Smooth muscle cell (in vitro differentiated cells): ENCODE results near the gene OXSM. TPM values are rescaled to one million over a fixed set of nuclear protein-coding genes. Genes with fewer than 3 reads are reported as not detected.
A peak's percentile ranks its signal among the peaks of the same experiment; 100 is the strongest.

Experiments used
- DNase-seq: peaks from one replicate; lab custom pipeline; 2025; ENCODE audit not compliant: unreplicated experiment; lab: John Stamatoyannopoulos, UW
- H2AFZ ChIP-seq: fragments of 200-600 bp; sonication (generic); 2 replicates; pipeline ENCODE4 v1.6.0; 2016; ENCODE audit warnings: antibody characterized with exemption, low read depth, mild to moderate bottlenecking
- H3F3A ChIP-seq: fragments of 200-600 bp; sonication (generic); 2 replicates; pipeline ENCODE4 v1.6.0; 2017; ENCODE audit warnings: antibody characterized with exemption, low read depth
- H3K27ac ChIP-seq: fragments of 200-600 bp; sonication (generic); 2 replicates; pipeline ENCODE4 v1.5.1; 2016; ENCODE audit warnings: low read depth, mild to moderate bottlenecking
- H3K27me3 ChIP-seq: fragments of 200-600 bp; sonication (generic); 2 replicates; pipeline ENCODE4 v1.6.1; 2016; ENCODE audit warnings: low read depth, mild to moderate bottlenecking
- H3K36me3 ChIP-seq: fragments of 200-600 bp; sonication (generic); 2 replicates; pipeline ENCODE4 v1.5.1; 2016; ENCODE audit warnings: low read depth
- H3K4me1 ChIP-seq: fragments of 200-600 bp; sonication (generic); 2 replicates; pipeline ENCODE4 v1.5.1; 2016; ENCODE audit warnings: low read depth
- H3K4me2 ChIP-seq: fragments of 200-600 bp; sonication (generic); 2 replicates; pipeline ENCODE4 v1.6.0; 2016; ENCODE audit warnings: mild to moderate bottlenecking
- H3K4me3 ChIP-seq: fragments of 200-600 bp; sonication (generic); 2 replicates; pipeline ENCODE4 v1.5.1; 2016; ENCODE audit warnings: mild to moderate bottlenecking
- H3K79me2 ChIP-seq: fragments of 200-600 bp; sonication (generic); 2 replicates; pipeline ENCODE4 v1.6.0; 2016; ENCODE audit warnings: low read depth, mild to moderate bottlenecking
- H3K9ac ChIP-seq: fragments of 200-600 bp; sonication (generic); 2 replicates; pipeline ENCODE4 v1.6.0; 2016; ENCODE audit warnings: low read depth
- H3K9me3 ChIP-seq: fragments of 200-600 bp; sonication (generic); replicated peaks from 2 replicates; pipeline ENCODE4 v1.5.1; 2016; ENCODE audit warnings: low read depth
- H4K20me1 ChIP-seq: fragments of 200-600 bp; sonication (generic); 2 replicates; pipeline ENCODE4 v1.6.0; 2016; ENCODE audit warnings: low read depth
- CTCF ChIP-seq: fragments of 200-600 bp; sonication (generic); IDR thresholded peaks from 2 replicates; pipeline ENCODE4 v1.5.1; 2017; ENCODE audit warnings: borderline replicate concordance, mild to moderate bottlenecking, antibody characterized with exemption; ENCODE audit not compliant: insufficient read depth, poor library complexity, severe bottlenecking
- WGBS: methylation state at CpG from one replicate; pipeline ENCODE4 v1.1.7; 2016; ENCODE audit warnings: low lambda C conversion rate; 5-methylcytosine and 5-hydroxymethylcytosine counted together
- polyA plus RNA-seq: library from polyadenylated mRNA; unstranded; fragments of >200 nt; fragmentation: Nextera tagmentation; extraction: Ambion mirVana; gene quantifications from 2 replicates; pipeline ENCODE4 v1.2.1, GENCODE V29; 2016
- total RNA-seq: library from RNA; depleted of rRNA; stranded (reverse); fragments of >200 nt; gene quantifications from 2 replicates; pipeline ENCODE4 v1.2.3, GENCODE V29; 2014

Gene OXSM
- total and polyA plus RNA-seq, 2 experiments from 2014 or later = 7.3 to 9.9 TPM

GRCh38 chr3:25840099-25840498 is 50.2 kb downstream of the OXSM start:
- H2AFZ ChIP-seq = no peak overlapping the region

DNA sequence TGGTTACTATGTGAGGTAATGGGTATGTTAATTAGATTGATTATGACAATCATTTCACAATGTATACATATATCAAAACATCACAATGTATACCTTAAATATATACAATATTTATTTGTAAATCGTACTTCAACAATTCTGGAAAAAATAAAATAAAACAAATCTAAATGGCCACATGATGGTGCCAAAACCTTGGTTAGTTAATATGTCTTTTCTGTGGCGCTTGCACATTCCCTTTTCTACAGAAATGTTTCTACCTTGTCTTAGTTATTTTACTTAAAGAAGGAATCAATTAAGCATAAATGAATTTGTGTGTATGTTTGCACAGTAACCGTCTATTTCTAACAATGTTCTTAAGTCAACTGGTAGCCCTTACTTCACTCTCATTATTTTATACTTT is 53.4 kb downstream of the OXSM start:
- H3K27me3 ChIP-seq = no peaks in the 10 kb centered on the region
- peak; percentile 39 for TF ChIP-seq CTCF
- H4K20me1 ChIP-seq = no peaks in the 10 kb centered on the region
- no peaks in the 10 kb centered on the region for H3K79me2 ChIP-seq
- no peaks in the 10 kb centered on the region for H3F3A ChIP-seq
- H3K4me1 ChIP-seq = no peaks in the 10 kb centered on the region
- H3K9me3 ChIP-seq = no peaks in the 10 kb centered on the region
- 76% methylated on average over 3 of the region's 3 CpGs for WGBS
- H3K4me3 ChIP-seq = no peak overlapping the region
- DNase-seq = no peak
- H3K36me3 ChIP-seq = no peaks in the 10 kb centered on the region
- H2AFZ ChIP-seq = no peak overlapping the region
- H3K4me2 ChIP-seq = no peak overlapping the region
- no peak overlapping the region for H3K27ac ChIP-seq
- no peak overlapping the region for H3K9ac ChIP-seq

More at GRCh38 chr3:25840099-25840498, 50.2 kb downstream of the OXSM start:
- Histone ChIP-seq H3K36me3 (no peaks in the 10 kb centered on the region), H3F3A (no peaks in the 10 kb centered on the region), H3K9ac (no peak overlapping the region), H3K27me3 (no peaks in the 10 kb centered on the region), H4K20me1 (no peaks in the 10 kb centered on the region), H3K4me2 (no peak overlapping the region), H3K4me3 (no peak overlapping the region), H3K9me3 (no peaks in the 10 kb centered on the region), H3K4me1 (no peaks in the 10 kb centered on the region), H3K27ac (no peak overlapping the region), H3K79me2 (no peaks in the 10 kb centered on the region)
- WGBS = 97% methylated on average over 3 of the region's 3 CpGs
- DNase-seq = no peak
- TF ChIP-seq CTCF = no peak

Other genes with a start within 250 kb of the OXSM start
- 132 and 135 TPM in 2 replicates for gene TOP2B, start 125.2 kb upstream of the OXSM start, total RNA-seq
- 60.3 and 70.2 TPM in 2 replicates for gene TOP2B, start 125.2 kb upstream of the OXSM start, polyA plus RNA-seq
- 28.6 and 35.8 TPM in 2 replicates for gene NGLY1, start 6.6 kb upstream of the OXSM start, total RNA-seq
- gene NGLY1, start 6.6 kb upstream of the OXSM start, polyA plus RNA-seq = 27.4 and 29.0 TPM in 2 replicates